DMS53 treated with DMSO at 0.1 percent for 48 hours (cell line): Measurements from ENCODE around the gene CTDSPL.
"Not testable (repeated sequence)": the region's sequence is repeated elsewhere in the genome, so short reads cannot be mapped to it uniquely, and the experiment has no call there.

Source experiments
- DNase-seq: peaks from one replicate; lab custom pipeline; 2025; ENCODE audit not compliant: unreplicated experiment; lab: John Stamatoyannopoulos, UW

Gene CTDSPL

GRCh38 chr3:38031022-38031994 is 169.6 kb downstream of the CTDSPL start:
- no peak for DNase-seq

DNA sequence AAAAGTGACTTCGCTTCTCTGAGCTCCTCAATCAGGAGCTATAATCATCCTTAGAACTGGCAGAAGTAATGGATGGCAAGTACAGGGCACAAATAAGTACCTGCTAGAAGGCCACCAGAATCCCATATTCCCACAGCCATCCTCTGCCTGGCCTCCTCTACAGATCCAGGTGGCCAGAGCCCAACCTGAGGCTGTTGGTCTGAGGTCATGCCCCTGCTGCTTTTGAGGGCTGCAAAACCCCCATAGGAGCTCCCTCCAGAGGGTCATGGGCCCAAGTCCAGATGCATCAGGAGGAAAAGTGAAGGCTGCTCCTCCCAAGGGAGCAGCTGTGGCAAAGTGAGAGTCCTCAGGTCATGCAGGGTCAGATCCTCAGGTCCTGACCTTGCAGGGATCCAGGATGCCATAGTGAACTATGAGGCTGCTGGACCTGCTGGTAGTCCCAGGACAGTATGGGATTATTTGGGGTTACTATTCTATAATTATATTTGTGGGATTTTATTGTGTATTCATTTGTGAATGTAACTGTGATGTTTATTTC is 170.7 kb downstream of the CTDSPL start:
- DNase-seq: no peak

DNA sequence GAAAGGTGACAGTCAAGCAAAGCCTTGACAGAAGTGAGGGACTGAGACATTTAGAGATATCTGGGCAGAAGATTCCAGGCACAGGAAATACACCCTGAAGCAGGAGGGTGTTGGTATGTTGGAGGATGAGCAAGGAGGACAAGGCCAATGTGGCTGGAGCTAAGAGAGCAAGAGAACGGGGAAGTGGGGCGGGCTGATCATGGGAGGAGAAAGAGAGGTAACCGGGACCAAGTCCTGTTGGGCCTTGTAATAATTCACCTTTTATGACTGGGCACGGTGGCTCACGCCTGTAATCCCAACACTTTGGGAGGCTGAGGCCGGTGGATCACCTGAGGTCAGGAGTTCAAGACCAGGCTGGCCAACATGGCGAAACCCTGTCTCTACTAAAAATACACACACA is 171.9 kb downstream of the CTDSPL start:
- not testable (repeated sequence) for DNase-seq
